ENCODE data around the gene RIC3.

Gene RIC3

GRCh38 chr11:8102965-8103364 lies 65.9 kb downstream of the RIC3 start:
- no peak for DNase-seq (ENCODE audit: extremely low spot score)
- CTCF ChIA-PET = no interaction called here
- POLR2A ChIA-PET = no interaction called here
- TF ChIP-seq ZNF384 (IDR thresholded peaks at IDR 0.05) (no peak), TARDBP (IDR thresholded peaks at IDR 0.05) (no peak), NFRKB (IDR thresholded peaks at IDR 0.05) (no peak), FOXK2 (IDR thresholded peaks at IDR 0.05) (no peak), L3MBTL2 (conservative IDR thresholded peaks at IDR 0.05) (no peak), CTBP1 (IDR thresholded peaks at IDR 0.05; ENCODE audit: borderline replicate concordance) (no peak), SP1 (IDR thresholded peaks at IDR 0.05) (no peak), ARNT (IDR thresholded peaks at IDR 0.05) (no peak), LEF1 (IDR thresholded peaks at IDR 0.05; ENCODE audit: borderline replicate concordance) (no peak), SUZ12 (IDR thresholded peaks at IDR 0.05) (no peak), FOXA1 (IDR thresholded peaks at IDR 0.05) (no peak), BHLHE40 (IDR thresholded peaks at IDR 0.05; ENCODE audit: borderline replicate concordance) (no peak), ELF4 (IDR thresholded peaks at IDR 0.05) (no peak), FOXM1 (IDR thresholded peaks at IDR 0.05; ENCODE audit: borderline replicate concordance) (no peak), HDGF (IDR thresholded peaks at IDR 0.05; ENCODE audit: borderline replicate concordance) (no peak)
- TF ChIP-seq, protein P1, sequence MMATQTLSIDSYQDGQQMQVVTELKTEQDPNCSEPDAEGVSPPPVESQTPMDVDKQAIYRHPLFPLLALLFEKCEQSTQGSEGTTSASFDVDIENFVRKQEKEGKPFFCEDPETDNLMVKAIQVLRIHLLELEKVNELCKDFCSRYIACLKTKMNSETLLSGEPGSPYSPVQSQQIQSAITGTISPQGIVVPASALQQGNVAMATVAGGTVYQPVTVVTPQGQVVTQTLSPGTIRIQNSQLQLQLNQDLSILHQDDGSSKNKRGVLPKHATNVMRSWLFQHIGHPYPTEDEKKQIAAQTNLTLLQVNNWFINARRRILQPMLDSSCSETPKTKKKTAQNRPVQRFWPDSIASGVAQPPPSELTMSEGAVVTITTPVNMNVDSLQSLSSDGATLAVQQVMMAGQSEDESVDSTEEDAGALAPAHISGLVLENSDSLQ (IDR thresholded peaks at IDR 0.05) = no peak

GRCh38 chr11:8102296-8102915 lies 66.4 kb downstream of the RIC3 start:
- POLR2A ChIA-PET = no interaction called here
- no peak for DNase-seq (ENCODE audit: extremely low spot score)
- no peak for TF ChIP-seq BHLHE40 (IDR thresholded peaks at IDR 0.05; ENCODE audit: borderline replicate concordance)
- no peak for TF ChIP-seq FOXK2 (IDR thresholded peaks at IDR 0.05)
- no peak for TF ChIP-seq ELF4 (IDR thresholded peaks at IDR 0.05)
- no peak for TF ChIP-seq SP1 (IDR thresholded peaks at IDR 0.05)
- TF ChIP-seq L3MBTL2 (conservative IDR thresholded peaks at IDR 0.05) = no peak
- no peak for TF ChIP-seq TARDBP (IDR thresholded peaks at IDR 0.05)
- TF ChIP-seq, protein P1 (IDR thresholded peaks at IDR 0.05) = no peak
- TF ChIP-seq SUZ12 (IDR thresholded peaks at IDR 0.05) = no peak
- TF ChIP-seq FOXA1 (IDR thresholded peaks at IDR 0.05) = no peak
- TF ChIP-seq FOXM1 (IDR thresholded peaks at IDR 0.05; ENCODE audit: borderline replicate concordance) = no peak
- TF ChIP-seq CTBP1 (IDR thresholded peaks at IDR 0.05; ENCODE audit: borderline replicate concordance) = no peak
- TF ChIP-seq ZNF384 (IDR thresholded peaks at IDR 0.05) = no peak
- no peak for TF ChIP-seq ARNT (IDR thresholded peaks at IDR 0.05)
- TF ChIP-seq NFRKB (IDR thresholded peaks at IDR 0.05) = no peak
- TF ChIP-seq LEF1 (IDR thresholded peaks at IDR 0.05; ENCODE audit: borderline replicate concordance) = no peak
- TF ChIP-seq HDGF (IDR thresholded peaks at IDR 0.05; ENCODE audit: borderline replicate concordance) = no peak
- CTCF ChIA-PET = no interaction called here

DNA sequence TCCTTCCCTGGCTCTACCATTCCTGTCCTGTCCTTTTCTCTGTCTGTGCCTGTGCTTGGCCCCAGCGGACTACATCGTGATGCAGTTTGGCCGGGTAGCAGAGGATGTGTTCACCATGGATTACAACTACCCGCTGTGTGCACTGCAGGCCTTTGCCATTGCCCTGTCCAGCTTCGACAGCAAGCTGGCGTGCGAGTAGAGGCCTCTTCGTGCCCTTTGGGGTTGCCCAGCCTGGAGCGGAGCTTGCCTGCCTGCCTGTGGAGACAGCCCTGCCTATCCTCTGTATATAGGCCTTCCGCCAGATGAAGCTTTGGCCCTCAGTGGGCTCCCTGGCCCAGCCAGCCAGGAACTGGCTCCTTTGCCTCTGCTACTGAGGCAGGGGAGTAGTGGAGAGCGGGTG lies 67.4 kb downstream of the RIC3 start:
- no peak for DNase-seq (ENCODE audit: extremely low spot score)
- ChIA-PET CTCF (no interaction called here), POLR2A (no interaction called here)
- TF ChIP-seq HDGF (IDR thresholded peaks at IDR 0.05; ENCODE audit: borderline replicate concordance) (no peak), ELF4 (IDR thresholded peaks at IDR 0.05) (no peak), L3MBTL2 (conservative IDR thresholded peaks at IDR 0.05) (no peak), CTBP1 (IDR thresholded peaks at IDR 0.05; ENCODE audit: borderline replicate concordance) (no peak), SP1 (IDR thresholded peaks at IDR 0.05) (no peak), LEF1 (IDR thresholded peaks at IDR 0.05; ENCODE audit: borderline replicate concordance) (no peak), FOXK2 (IDR thresholded peaks at IDR 0.05) (no peak), FOXA1 (IDR thresholded peaks at IDR 0.05) (no peak), ARNT (IDR thresholded peaks at IDR 0.05) (no peak), TARDBP (IDR thresholded peaks at IDR 0.05) (no peak), ZNF384 (IDR thresholded peaks at IDR 0.05) (no peak), NFRKB (IDR thresholded peaks at IDR 0.05) (no peak)
- TF ChIP-seq, protein P1 (IDR thresholded peaks at IDR 0.05) = no peak

DNA sequence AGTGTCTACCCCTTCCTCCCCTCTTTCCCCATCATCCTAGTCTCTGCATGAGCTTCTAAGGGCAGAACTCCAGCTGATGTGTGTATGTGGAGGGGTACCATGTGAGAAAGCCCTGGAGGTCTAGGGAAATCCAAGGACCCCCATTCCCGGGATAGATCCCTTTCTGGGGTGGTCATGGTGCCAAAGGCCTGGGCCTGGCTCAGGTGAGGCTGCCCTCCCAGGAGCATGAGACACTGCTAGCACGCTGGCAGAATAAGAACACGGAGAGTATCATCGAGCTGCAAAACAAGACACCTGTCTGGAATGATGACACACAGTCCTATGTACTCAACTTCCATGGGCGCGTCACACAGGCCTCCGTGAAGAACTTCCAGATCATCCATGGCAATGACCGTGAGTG lies 68.2 kb downstream of the RIC3 start:
- ChIA-PET POLR2A (no interaction called here), CTCF (interaction anchor here (1.9 to 2.5 kb wide), 2 partner anchors 10 to 94 kb away, joined by 10 to 34 read pairs; no protein-coding TSS in a partner anchor)
- TF ChIP-seq SP1 (IDR thresholded peaks at IDR 0.05) (no peak), FOXK2 (IDR thresholded peaks at IDR 0.05) (no peak), LEF1 (IDR thresholded peaks at IDR 0.05; ENCODE audit: borderline replicate concordance) (no peak), ARNT (IDR thresholded peaks at IDR 0.05) (no peak), TARDBP (IDR thresholded peaks at IDR 0.05) (no peak), BHLHE40 (IDR thresholded peaks at IDR 0.05; ENCODE audit: borderline replicate concordance) (no peak), L3MBTL2 (conservative IDR thresholded peaks at IDR 0.05) (no peak), ZNF384 (IDR thresholded peaks at IDR 0.05) (no peak), NFRKB (IDR thresholded peaks at IDR 0.05) (no peak), FOXA1 (IDR thresholded peaks at IDR 0.05) (no peak), HDGF (IDR thresholded peaks at IDR 0.05; ENCODE audit: borderline replicate concordance) (no peak), CTBP1 (IDR thresholded peaks at IDR 0.05; ENCODE audit: borderline replicate concordance) (no peak), ELF4 (IDR thresholded peaks at IDR 0.05) (no peak), FOXM1 (IDR thresholded peaks at IDR 0.05; ENCODE audit: borderline replicate concordance) (no peak), SUZ12 (IDR thresholded peaks at IDR 0.05) (no peak)
- TF ChIP-seq, protein P1 (IDR thresholded peaks at IDR 0.05) = no peak
- no peak for DNase-seq (ENCODE audit: extremely low spot score)

- DNase-seq (ENCODE audit: extremely low spot score) = no peak
- ChIA-PET CTCF (interaction anchor here (0.8 to 2.5 kb wide), 6 partner anchors 9 to 113 kb away, joined by 3 to 34 read pairs (median 11); partner anchors contain the start of gene EIF3F), POLR2A (no interaction called here)
- no peak for TF ChIP-seq CTBP1 (IDR thresholded peaks at IDR 0.05; ENCODE audit: borderline replicate concordance)
- TF ChIP-seq SUZ12 (IDR thresholded peaks at IDR 0.05) = no peak
- TF ChIP-seq NFRKB (IDR thresholded peaks at IDR 0.05) = no peak
- no peak for TF ChIP-seq HDGF (IDR thresholded peaks at IDR 0.05; ENCODE audit: borderline replicate concordance)
- TF ChIP-seq FOXA1 (IDR thresholded peaks at IDR 0.05) = no peak
- TF ChIP-seq ZNF384 (IDR thresholded peaks at IDR 0.05) = no peak
- no peak for TF ChIP-seq FOXM1 (IDR thresholded peaks at IDR 0.05; ENCODE audit: borderline replicate concordance)
- no peak for TF ChIP-seq BHLHE40 (IDR thresholded peaks at IDR 0.05; ENCODE audit: borderline replicate concordance)
- no peak for TF ChIP-seq ARNT (IDR thresholded peaks at IDR 0.05)
- TF ChIP-seq ELF4 (IDR thresholded peaks at IDR 0.05) = no peak
- no peak for TF ChIP-seq FOXK2 (IDR thresholded peaks at IDR 0.05)
- TF ChIP-seq TARDBP (IDR thresholded peaks at IDR 0.05) = no peak
- no peak for TF ChIP-seq L3MBTL2 (conservative IDR thresholded peaks at IDR 0.05)
- TF ChIP-seq LEF1 (IDR thresholded peaks at IDR 0.05; ENCODE audit: borderline replicate concordance) = no peak
- no peak for TF ChIP-seq SP1 (IDR thresholded peaks at IDR 0.05)
- TF ChIP-seq, protein P1 (IDR thresholded peaks at IDR 0.05) = no peak
These were observed 68.7 kb downstream of the RIC3 start for GRCh38 chr11:8100158-8100557.
